HPDE6-E6E7 (cell line): ENCODE measurements around the gene LSAMP.
A peak's percentile ranks its signal among the peaks of the same experiment; 100 is the strongest.

ENCODE experiments used
- DNase-seq: peaks from one replicate; pipeline ENCODE4 v3.0.0; 2011; ENCODE audit warnings: missing footprints; ENCODE audit errors: extremely low spot score

The LSAMP gene

GRCh38 chr3:116056280-116056679, 389.0 kb downstream of the LSAMP start:
- no peak for DNase-seq

GRCh38 chr3:116053017-116053416, 392.3 kb downstream of the LSAMP start:
- DNase-seq, result no peak

GRCh38 chr3:116052602-116053001, 392.7 kb downstream of the LSAMP start:
- no peak for DNase-seq

- no peak for DNase-seq
These were observed 393.7 kb downstream of the LSAMP start for GRCh38 chr3:116051586-116051985.

- DNase-seq, result peak; percentile 11
These were observed 394.2 kb downstream of the LSAMP start for GRCh38 chr3:116051040-116051439.

- no peak for DNase-seq
These were observed 394.9 kb downstream of the LSAMP start for GRCh38 chr3:116050311-116050915.

GRCh38 chr3:116048991-116049390, 396.3 kb downstream of the LSAMP start:
- DNase-seq, result no peak

GRCh38 chr3:116046350-116046749, 398.9 kb downstream of the LSAMP start:
- DNase-seq, result no peak

- DNase-seq, result no peak
These were observed 400.0 kb downstream of the LSAMP start for GRCh38 chr3:116045314-116045713.

GRCh38 chr3:116040152-116040551, 405.1 kb downstream of the LSAMP start:
- no peak for DNase-seq

GRCh38 chr3:116039651-116039985, 405.7 kb downstream of the LSAMP start:
- DNase-seq, result no peak

- no peak for DNase-seq
These were observed 406.2 kb downstream of the LSAMP start for GRCh38 chr3:116038968-116039650.

GRCh38 chr3:116037954-116038911, 407.1 kb downstream of the LSAMP start:
- DNase-seq, result no peak

GRCh38 chr3:116035429-116035828, 409.9 kb downstream of the LSAMP start:
- DNase-seq, result no peak

- DNase-seq, result no peak
These were observed 410.5 kb downstream of the LSAMP start for GRCh38 chr3:116034794-116035193.

GRCh38 chr3:116034086-116034485, 411.2 kb downstream of the LSAMP start:
- DNase-seq, result no peak

- DNase-seq, result no peak
These were observed 411.8 kb downstream of the LSAMP start for GRCh38 chr3:116033516-116033915.

- no peak for DNase-seq
These were observed 413.1 kb downstream of the LSAMP start for GRCh38 chr3:116032176-116032575.

- DNase-seq, result no peak
These were observed 415.0 kb downstream of the LSAMP start for GRCh38 chr3:116030131-116030850.

- DNase-seq, result no peak
These were observed 416.0 kb downstream of the LSAMP start for GRCh38 chr3:116029266-116029665.

- no peak for DNase-seq
These were observed 417.1 kb downstream of the LSAMP start for GRCh38 chr3:116028157-116028556.

- no peak for DNase-seq
These were observed 424.3 kb downstream of the LSAMP start for GRCh38 chr3:116020989-116021388.
